Measurements from ENCODE around the gene PPFIBP1.
"Not testable (repeated sequence)": the region's sequence is repeated elsewhere in the genome, so short reads cannot be mapped to it uniquely, and the experiment has no call there.

The PPFIBP1 gene

GRCh38 chr12:27544858-27545257 is 20.9 kb downstream of the PPFIBP1 start:
- not testable (repeated sequence) for FAIRE-seq

GRCh38 chr12:27545665-27546064 is 21.7 kb downstream of the PPFIBP1 start:
- FAIRE-seq: no peak

GRCh38 chr12:27547592-27547991 is 23.6 kb downstream of the PPFIBP1 start:
- no peak for FAIRE-seq

- FAIRE-seq: no peak
These were observed 24.5 kb downstream of the PPFIBP1 start for GRCh38 chr12:27548301-27549199.

GRCh38 chr12:27549236-27549800 is 25.3 kb downstream of the PPFIBP1 start:
- FAIRE-seq: no peak

GRCh38 chr12:27549801-27550652 is 26.0 kb downstream of the PPFIBP1 start:
- no peak for FAIRE-seq

GRCh38 chr12:27550653-27550975 is 26.6 kb downstream of the PPFIBP1 start:
- FAIRE-seq: no peak

GRCh38 chr12:27551172-27551840 is 27.3 kb downstream of the PPFIBP1 start:
- no peak for FAIRE-seq

GRCh38 chr12:27552235-27552634 is 28.2 kb downstream of the PPFIBP1 start:
- no peak for FAIRE-seq

- no peak for FAIRE-seq
These were observed 29.0 kb downstream of the PPFIBP1 start for GRCh38 chr12:27552886-27553560.

- no peak for FAIRE-seq
These were observed 29.9 kb downstream of the PPFIBP1 start for GRCh38 chr12:27553941-27554340.

- FAIRE-seq: no peak
These were observed 30.6 kb downstream of the PPFIBP1 start for GRCh38 chr12:27554421-27555186.

- FAIRE-seq: no peak
These were observed 31.4 kb downstream of the PPFIBP1 start for GRCh38 chr12:27555361-27555760.

GRCh38 chr12:27555925-27556778 is 32.1 kb downstream of the PPFIBP1 start:
- no peak for FAIRE-seq

- no peak for FAIRE-seq
These were observed 36.1 kb downstream of the PPFIBP1 start for GRCh38 chr12:27560126-27560525.

GRCh38 chr12:27561535-27562350 is 37.7 kb downstream of the PPFIBP1 start:
- no peak for FAIRE-seq

GRCh38 chr12:27564612-27565213 is 40.7 kb downstream of the PPFIBP1 start:
- no peak for FAIRE-seq

- FAIRE-seq: no peak
These were observed 42.2 kb downstream of the PPFIBP1 start for GRCh38 chr12:27566159-27566558.

- no peak for FAIRE-seq
These were observed 42.6 kb downstream of the PPFIBP1 start for GRCh38 chr12:27566626-27567025.
